Central memory CD8-positive, alpha-beta T cell (primary cell): ENCODE results near the gene REXO4.

Source experiments
- ATAC-seq: fragments of 150-1000 bp; cut with Tn5 transposase; replicated peaks from 2 replicates; pipeline ENCODE4 v1.10.0; 2022; ENCODE audit warnings: mild to moderate bottlenecking, moderate FRiP score, moderate number of reproducible peaks; ENCODE audit not compliant: poor library complexity, severe bottlenecking; ENCODE audit errors: extremely low read depth
- DNase-seq, 2 donors: peaks; one replicate each; pipeline ENCODE4 v3.0.0; 2021; ENCODE audit warnings: low spot score in 2 of 2
- H3K27ac Mint-ChIP-seq: one replicate; pipeline ENCODE4 v1.8.0; 2022; ENCODE audit warnings: low read depth, mild to moderate bottlenecking, moderate library complexity, mixed read lengths
- H3K27me3 Mint-ChIP-seq: one replicate; pipeline ENCODE4 v1.8.0; 2022; ENCODE audit warnings: mixed read lengths
- H3K36me3 Mint-ChIP-seq: one replicate; pipeline ENCODE4 v1.8.0; 2022; ENCODE audit warnings: mild to moderate bottlenecking, moderate library complexity, mixed read lengths; ENCODE audit not compliant: insufficient read depth
- H3K4me1 Mint-ChIP-seq: one replicate; pipeline ENCODE4 v1.8.0; 2022; ENCODE audit warnings: mixed read lengths
- H3K4me3 Mint-ChIP-seq: one replicate; pipeline ENCODE4 v1.8.0; 2022; ENCODE audit warnings: mild to moderate bottlenecking, moderate library complexity, mixed read lengths
- H3K9me3 Mint-ChIP-seq: one replicate; pipeline ENCODE4 v1.8.0; 2022; ENCODE audit warnings: mixed read lengths

The REXO4 gene

GRCh38 chr9:133441571-133441970 lies 23.8 kb upstream of the REXO4 start:
- peaks cover 2% of the 10 kb centered on the region for H3K36me3 Mint-ChIP-seq
- no peaks in the 10 kb centered on the region for H3K4me1 Mint-ChIP-seq
- no peak for DNase-seq
- no peak overlapping the region for H3K4me3 Mint-ChIP-seq
- no peaks in the 10 kb centered on the region for H3K9me3 Mint-ChIP-seq
- no peak overlapping the region for H3K27ac Mint-ChIP-seq
- ATAC-seq = no peak
- no peaks in the 10 kb centered on the region for H3K27me3 Mint-ChIP-seq

- no peaks in the 10 kb centered on the region for H3K9me3 Mint-ChIP-seq
- H3K4me3 Mint-ChIP-seq = no peak overlapping the region
- H3K36me3 Mint-ChIP-seq = peaks cover 2% of the 10 kb centered on the region
- H3K4me1 Mint-ChIP-seq = no peaks in the 10 kb centered on the region
- H3K27me3 Mint-ChIP-seq = no peaks in the 10 kb centered on the region
- ATAC-seq (no peak), DNase-seq (no peak)
- H3K27ac Mint-ChIP-seq = no peak overlapping the region
Observed at GRCh38 chr9:133440874-133441273, 23.1 kb upstream of the REXO4 start.

GRCh38 chr9:133439337-133439736 lies 21.5 kb upstream of the REXO4 start:
- ATAC-seq (no peak), DNase-seq (no peak)
- H3K4me3 Mint-ChIP-seq = no peak overlapping the region
- no peaks in the 10 kb centered on the region for H3K9me3 Mint-ChIP-seq
- H3K27me3 Mint-ChIP-seq = no peaks in the 10 kb centered on the region
- H3K27ac Mint-ChIP-seq = no peak overlapping the region
- H3K4me1 Mint-ChIP-seq = no peaks in the 10 kb centered on the region
- peaks cover 2% of the 10 kb centered on the region for H3K36me3 Mint-ChIP-seq

- Mint-ChIP-seq H3K27me3 (no peaks in the 10 kb centered on the region), H3K27ac (no peak overlapping the region), H3K4me1 (no peaks in the 10 kb centered on the region), H3K4me3 (no peak overlapping the region), H3K9me3 (no peaks in the 10 kb centered on the region), H3K36me3 (peaks cover 2% of the 10 kb centered on the region)
- DNase-seq = no peak
- ATAC-seq = no peak
Observed at GRCh38 chr9:133437753-133438531, 20.1 kb upstream of the REXO4 start.

DNA sequence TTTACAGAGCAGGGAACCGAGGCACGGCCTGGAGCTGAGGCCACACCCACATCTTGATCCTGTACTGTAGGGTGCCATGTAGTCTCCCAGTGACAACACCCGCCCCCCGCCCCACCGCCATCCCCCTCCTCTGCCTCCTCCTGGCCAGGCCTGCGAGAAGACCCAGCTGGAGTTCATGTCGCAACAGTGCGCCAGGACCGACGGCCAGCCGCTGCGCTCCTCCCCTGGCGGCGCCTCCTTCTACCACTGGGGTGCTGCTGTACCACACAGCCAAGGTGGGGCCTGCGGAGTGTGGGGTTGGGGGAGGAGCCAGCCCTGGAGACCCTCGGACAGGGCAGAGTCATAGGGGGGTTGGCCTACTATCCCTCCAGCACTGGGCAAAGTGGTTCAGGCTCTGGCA lies 18.9 kb upstream of the REXO4 start:
- Mint-ChIP-seq H3K27ac (no peak overlapping the region), H3K4me1 (no peaks in the 10 kb centered on the region), H3K36me3 (peaks cover 2% of the 10 kb centered on the region), H3K9me3 (no peaks in the 10 kb centered on the region), H3K27me3 (no peaks in the 10 kb centered on the region), H3K4me3 (no peak overlapping the region)
- ATAC-seq = no peak
- no peak for DNase-seq

DNA sequence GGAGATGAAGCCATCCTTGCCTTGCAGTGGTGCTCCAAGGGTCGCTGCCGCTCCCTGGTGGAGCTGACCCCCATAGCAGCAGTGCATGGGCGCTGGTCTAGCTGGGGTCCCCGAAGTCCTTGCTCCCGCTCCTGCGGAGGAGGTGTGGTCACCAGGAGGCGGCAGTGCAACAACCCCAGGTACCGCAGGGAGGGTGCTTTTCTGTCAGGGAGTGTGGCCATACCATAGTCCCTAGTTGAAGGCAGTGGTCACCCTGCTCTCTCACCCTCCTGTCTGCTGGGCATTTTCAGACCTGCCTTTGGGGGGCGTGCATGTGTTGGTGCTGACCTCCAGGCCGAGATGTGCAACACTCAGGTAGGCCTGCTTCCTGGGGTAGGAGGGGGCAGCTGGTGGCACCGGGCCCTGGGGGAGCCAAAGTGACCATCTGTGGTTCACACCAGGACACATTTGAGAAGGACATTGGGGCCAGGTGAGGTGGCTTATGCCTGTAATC lies 15.6 kb upstream of the REXO4 start:
- no peak overlapping the region for H3K4me3 Mint-ChIP-seq
- H3K36me3 Mint-ChIP-seq = peaks cover 2% of the 10 kb centered on the region
- H3K27me3 Mint-ChIP-seq = no peaks in the 10 kb centered on the region
- DNase-seq = no peak
- H3K4me1 Mint-ChIP-seq = no peaks in the 10 kb centered on the region
- no peaks in the 10 kb centered on the region for H3K9me3 Mint-ChIP-seq
- H3K27ac Mint-ChIP-seq = no peak overlapping the region
- ATAC-seq = no peak

DNA sequence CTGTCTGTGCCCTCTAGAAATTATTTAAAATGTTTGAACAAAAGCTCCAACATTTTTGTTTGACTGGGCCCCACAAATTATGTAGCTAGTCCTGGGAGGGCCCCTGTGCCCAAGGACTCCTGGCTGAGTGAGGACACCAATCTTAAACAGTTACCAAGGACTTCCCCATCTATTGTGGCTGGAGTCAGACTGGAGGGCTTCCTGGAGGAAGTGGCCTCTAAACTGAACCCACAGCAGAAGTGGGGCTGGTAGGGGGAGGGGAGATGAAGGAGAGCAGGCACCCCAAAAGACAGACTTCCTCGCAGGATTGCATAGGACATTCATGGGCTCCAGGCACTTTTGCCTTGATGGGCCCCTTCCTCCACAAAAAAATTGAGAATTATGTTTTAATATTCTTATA lies 12.4 kb upstream of the REXO4 start:
- Mint-ChIP-seq H3K27me3 (peaks cover 29% of the 10 kb centered on the region), H3K4me3 (no peak overlapping the region), H3K4me1 (no peaks in the 10 kb centered on the region), H3K36me3 (no peaks in the 10 kb centered on the region), H3K9me3 (no peaks in the 10 kb centered on the region), H3K27ac (no peak overlapping the region)
- no peak for DNase-seq
- ATAC-seq = no peak

- no peaks in the 10 kb centered on the region for H3K4me1 Mint-ChIP-seq
- H3K4me3 Mint-ChIP-seq = peak overlapping the region; percentile 13
- no peaks in the 10 kb centered on the region for H3K36me3 Mint-ChIP-seq
- H3K27me3 Mint-ChIP-seq = peaks cover 35% of the 10 kb centered on the region
- H3K9me3 Mint-ChIP-seq = no peaks in the 10 kb centered on the region
- no peak for DNase-seq
- no peak for ATAC-seq
- peak overlapping the region; percentile 41 for H3K27ac Mint-ChIP-seq
Observed at GRCh38 chr9:133429641-133430161, 11.9 kb upstream of the REXO4 start.

DNA sequence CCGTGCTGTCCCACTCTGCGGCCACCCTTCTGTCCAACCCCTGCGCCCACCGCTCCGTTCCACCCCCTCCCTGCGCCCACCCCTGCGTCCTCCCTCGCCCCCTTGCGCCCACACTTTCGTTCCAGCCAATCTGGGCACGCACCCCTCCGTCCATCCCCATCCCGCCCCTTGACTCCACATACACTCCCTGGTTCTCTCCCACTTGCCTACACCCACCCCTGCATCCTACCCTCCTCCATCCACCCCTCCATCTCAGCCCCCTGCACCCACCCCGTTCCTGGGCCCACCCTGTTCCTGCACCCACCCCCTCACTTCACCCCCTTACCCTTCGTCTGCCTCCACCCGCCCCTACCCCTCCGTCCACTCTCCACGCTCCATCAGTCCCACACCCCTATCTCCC lies 11.4 kb upstream of the REXO4 start:
- no peaks in the 10 kb centered on the region for H3K9me3 Mint-ChIP-seq
- no peaks in the 10 kb centered on the region for H3K36me3 Mint-ChIP-seq

DNA sequence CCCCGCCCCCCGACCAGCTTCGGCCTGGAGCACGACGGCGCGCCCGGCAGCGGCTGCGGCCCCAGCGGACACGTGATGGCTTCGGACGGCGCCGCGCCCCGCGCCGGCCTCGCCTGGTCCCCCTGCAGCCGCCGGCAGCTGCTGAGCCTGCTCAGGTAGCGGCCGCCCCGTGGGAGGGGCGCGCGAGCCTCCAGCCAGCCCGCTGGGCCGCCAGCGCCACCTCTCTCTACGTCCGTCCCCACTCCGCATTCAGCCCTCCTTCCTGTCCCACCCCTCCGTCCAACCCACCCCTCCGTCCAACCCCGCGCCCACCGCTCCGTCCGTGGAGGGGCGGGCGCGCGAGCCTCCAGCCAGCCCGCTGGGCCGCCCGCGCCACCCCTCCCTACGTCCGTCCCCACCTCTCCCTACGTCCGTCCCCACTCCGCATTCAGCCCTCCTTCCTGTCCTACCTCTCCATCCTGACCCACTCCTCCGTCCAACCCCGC lies 10.8 kb upstream of the REXO4 start:
- ATAC-seq (no peak), DNase-seq (no peak)
- Mint-ChIP-seq H3K4me1 (no peaks in the 10 kb centered on the region), H3K27me3 (peaks cover 38% of the 10 kb centered on the region), H3K9me3 (no peaks in the 10 kb centered on the region), H3K27ac (no peak overlapping the region), H3K36me3 (no peaks in the 10 kb centered on the region), H3K4me3 (peak overlapping the region; percentile 13)

More for the DNA sequence above, 11.4 kb upstream of the REXO4 start:
- H3K27me3 Mint-ChIP-seq = peaks cover 38% of the 10 kb centered on the region
- peak overlapping the region; percentile 41 for H3K27ac Mint-ChIP-seq
- no peaks in the 10 kb centered on the region for H3K4me1 Mint-ChIP-seq
- ATAC-seq (no peak), DNase-seq (no peak)
- H3K4me3 Mint-ChIP-seq = peak overlapping the region; percentile 13

DNA sequence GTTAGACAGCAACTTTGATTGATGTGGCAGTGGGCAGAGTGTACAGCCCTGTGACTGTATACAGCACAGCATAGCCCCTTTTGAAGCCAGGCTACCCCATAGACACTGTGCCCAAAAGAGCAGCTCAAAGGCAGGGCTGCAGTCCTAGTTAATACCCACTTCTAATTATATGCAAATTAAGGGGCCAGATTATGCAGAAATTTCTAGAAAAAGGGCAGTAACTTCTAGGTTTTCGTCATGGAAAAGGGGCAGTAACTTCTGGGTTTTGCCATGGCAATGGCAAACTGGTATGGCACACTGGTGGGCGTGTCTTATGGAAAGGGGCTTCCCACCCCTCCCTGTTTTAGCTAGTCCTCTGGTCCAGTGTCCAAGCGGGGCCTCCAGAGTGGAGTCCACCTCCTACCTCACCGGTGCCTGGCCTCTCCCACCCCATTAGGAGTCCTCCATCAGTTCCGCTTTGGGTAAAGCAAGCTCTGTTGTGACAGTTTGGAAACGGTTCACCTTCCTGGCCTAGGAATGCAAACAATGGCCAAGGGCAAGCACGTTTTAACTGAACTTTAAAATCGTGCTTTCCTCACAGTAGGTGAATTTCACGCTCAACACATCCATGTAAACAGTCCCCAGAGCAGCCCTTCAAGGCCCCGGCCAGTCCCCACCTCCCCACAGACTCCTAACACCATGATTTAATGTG lies 10.0 kb upstream of the REXO4 start:
- peaks cover 38% of the 10 kb centered on the region for H3K27me3 Mint-ChIP-seq
- ATAC-seq = no peak
- DNase-seq = no peak
- no peaks in the 10 kb centered on the region for H3K36me3 Mint-ChIP-seq
- H3K27ac Mint-ChIP-seq = no peak overlapping the region
- H3K9me3 Mint-ChIP-seq = no peaks in the 10 kb centered on the region
- no peak overlapping the region for H3K4me3 Mint-ChIP-seq
- H3K4me1 Mint-ChIP-seq = no peaks in the 10 kb centered on the region

DNA sequence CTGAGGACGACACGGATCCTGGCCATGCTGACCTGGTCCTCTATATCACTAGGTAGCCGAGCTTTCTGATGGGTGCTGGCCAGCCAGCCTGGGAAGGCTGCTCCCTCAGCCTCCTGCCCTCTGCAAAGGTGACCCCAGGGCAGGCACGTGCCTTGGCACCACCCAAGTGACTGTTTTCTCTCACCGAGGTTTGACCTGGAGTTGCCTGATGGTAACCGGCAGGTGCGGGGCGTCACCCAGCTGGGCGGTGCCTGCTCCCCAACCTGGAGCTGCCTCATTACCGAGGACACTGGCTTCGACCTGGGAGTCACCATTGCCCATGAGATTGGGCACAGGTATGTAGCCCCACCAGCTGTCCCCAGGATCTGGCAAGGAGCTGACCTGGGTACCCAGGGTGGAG lies 8.2 kb upstream of the REXO4 start:
- Mint-ChIP-seq H3K27me3 (peaks cover 38% of the 10 kb centered on the region), H3K4me3 (no peak overlapping the region)
- ATAC-seq = no peak

More for the DNA sequence above, 8.2 kb upstream of the REXO4 start:
- Mint-ChIP-seq H3K36me3 (no peaks in the 10 kb centered on the region), H3K9me3 (no peaks in the 10 kb centered on the region), H3K4me1 (peaks cover 7% of the 10 kb centered on the region), H3K27ac (no peak overlapping the region)
- DNase-seq = no peak
